GM13976 (cell line): ENCODE measurements around the gene MALT1.

Experiments used
- DNase-seq: peaks from one replicate; pipeline ENCODE4 v3.0.0; 2012; ENCODE audit warnings: low spot score
- CTCF ChIP-seq: IDR thresholded peaks from 2 replicates; pipeline ENCODE4 v1.5.1; 2012; ENCODE audit warnings: borderline replicate concordance, mild to moderate bottlenecking; ENCODE audit not compliant: insufficient read depth; ENCODE audit errors: extremely low read depth, missing control alignments, control extremely low read depth
- in situ Hi-C: fragments of 300-500 bp; cut with MboI; formaldehyde crosslinking; loops from one replicate; pipeline ENCODE4 v1.12.0; 2022; ENCODE audit warnings: low sequenced_read_pairs, mixed read lengths, inconsistent platforms; ENCODE audit not compliant: unreplicated experiment

MALT1 gene

DNA sequence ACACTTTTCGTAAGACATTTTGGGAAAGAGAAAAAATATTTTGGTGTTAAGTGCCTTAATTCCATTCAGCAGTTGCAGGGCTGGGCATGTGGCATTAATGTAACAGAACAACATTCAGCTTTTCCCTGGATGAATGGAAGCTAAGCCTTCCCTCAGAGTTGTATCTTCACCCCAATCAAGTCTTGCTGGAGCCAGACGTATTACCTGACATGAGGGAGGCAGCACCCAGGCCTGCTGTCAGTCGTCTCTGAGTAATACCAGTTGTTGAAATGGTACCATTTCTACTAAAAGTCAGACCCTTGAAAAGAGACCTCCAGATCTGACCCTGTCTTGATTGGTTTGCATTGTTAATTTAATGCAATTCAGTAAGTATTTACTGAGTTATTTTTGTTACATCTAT is 57.5 kb downstream of the MALT1 start:
- TF ChIP-seq CTCF, result no peak
- in situ Hi-C loops, result no loop called here
- no peak for DNase-seq

DNA sequence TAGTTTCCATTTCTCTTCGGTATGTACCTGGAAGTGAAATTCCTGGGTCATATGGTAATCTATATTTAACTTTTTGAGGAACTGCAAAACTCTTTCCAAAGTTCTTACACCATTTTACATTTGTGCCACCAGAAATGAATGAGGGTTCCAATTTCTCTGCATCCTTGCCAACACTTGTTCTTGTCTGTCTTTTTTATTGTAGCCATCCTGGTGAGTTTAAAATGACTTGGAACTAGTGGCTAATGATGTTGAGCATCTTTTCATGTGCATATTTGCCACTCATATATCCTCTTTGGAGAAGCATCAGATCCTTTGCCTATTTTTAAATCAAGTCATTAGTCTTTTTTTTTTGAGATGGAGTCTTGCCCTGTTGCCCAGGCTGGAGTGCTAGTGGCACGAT is 59.4 kb downstream of the MALT1 start:
- no peak for TF ChIP-seq CTCF
- in situ Hi-C loops, result no loop called here
- DNase-seq, result no peak

- in situ Hi-C loops, result no loop called here
- TF ChIP-seq CTCF, result no peak
- DNase-seq, result no peak
These were observed 61.2 kb downstream of the MALT1 start for GRCh38 chr18:58732471-58732870.

DNA sequence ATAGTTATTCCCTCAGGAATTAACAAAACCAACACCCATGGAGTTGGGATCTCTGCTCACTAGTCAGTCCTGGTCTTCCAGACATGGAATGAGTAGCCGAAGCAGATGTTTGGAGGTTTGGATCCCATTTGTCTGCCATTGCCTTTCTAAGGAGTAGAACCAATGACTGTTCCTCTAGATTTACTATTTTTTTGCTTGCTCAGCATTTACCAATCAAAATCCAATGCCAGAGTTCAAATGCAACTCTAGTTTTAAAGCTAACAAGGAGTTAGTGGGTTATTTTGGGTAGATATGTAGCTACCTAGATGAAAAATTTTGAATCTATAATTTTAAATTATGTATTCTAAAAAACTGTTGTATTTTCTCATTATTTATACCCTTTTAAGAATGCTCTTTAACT is 62.6 kb downstream of the MALT1 start:
- DNase-seq, result no peak
- in situ Hi-C loops, result no loop called here
- TF ChIP-seq CTCF, result no peak

GRCh38 chr18:58738322-58738721 is 67.1 kb downstream of the MALT1 start:
- in situ Hi-C loops, result no loop called here
- TF ChIP-seq CTCF, result no peak

DNA sequence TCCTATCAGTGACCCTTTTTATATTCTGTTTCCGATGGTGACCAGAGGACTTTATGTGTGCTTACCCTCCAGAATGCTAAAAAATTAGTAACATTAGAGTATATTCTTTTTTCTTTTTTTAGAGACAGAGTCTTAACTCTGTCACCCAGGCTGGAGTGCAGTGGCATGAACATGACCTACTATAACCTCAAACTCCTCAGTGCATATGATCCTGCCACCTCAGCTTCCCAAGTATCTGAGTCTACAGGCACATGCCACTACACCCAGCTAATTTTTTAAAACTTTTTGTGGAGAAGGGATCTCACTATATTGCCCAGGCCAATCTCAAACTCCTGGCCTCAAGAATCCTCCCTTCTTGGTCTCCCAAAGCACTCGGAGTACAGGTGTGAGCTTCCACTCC is 74.6 kb downstream of the MALT1 start:
- DNase-seq, result no peak
- TF ChIP-seq CTCF, result no peak
- in situ Hi-C loops, result no loop called here

More at GRCh38 chr18:58738322-58738721, 67.1 kb downstream of the MALT1 start:
- DNase-seq, result no peak
